HepG2 (cell line): ENCODE measurements around the gene MEF2A. TPM values are rescaled to one million over a fixed set of nuclear protein-coding genes. Genes with fewer than 3 reads are reported as not detected.

Experiments
- CHCHD3 ChIP-seq: sonication (generic); formaldehyde crosslinking; IDR thresholded peaks from 2 replicates; pipeline ENCODE4 v1.8.0; 2022; ENCODE audit warnings: mild to moderate bottlenecking, missing genetic modification reagents, moderate library complexity
- KMT2A ChIP-seq: sonication (generic); formaldehyde crosslinking; IDR thresholded peaks from 2 replicates; pipeline ENCODE4 v1.4.0; 2020; ENCODE audit warnings: missing genetic modification reagents
- PHB2 ChIP-seq: fragments of 450-650 bp; IDR thresholded peaks from 2 replicates; pipeline ENCODE4 v1.6.1; 2018; ENCODE audit not compliant: partially characterized antibody
- SRY ChIP-seq: sonication (generic); formaldehyde crosslinking; IDR thresholded peaks from 2 replicates; pipeline ENCODE4 v1.8.0; 2022; ENCODE audit warnings: mild to moderate bottlenecking, missing genetic modification reagents
- polyA plus RNA-seq, 8 experiments: library from polyadenylated mRNA; depleted of rRNA in 3 of 8; stranded (reverse) in 7 of 8; unstranded in 1 of 8; fragments of >200 nt; fragmentation: Illumina TruSeq in 4 of 8; extraction: Trizol in 4 of 8; gene quantifications; 2 replicates each; pipeline versions ENCODE4 v1.2.1 to v1.2.3, GENCODE V29; 2011 to 2016; ENCODE audit warnings: low read depth in 4 of 8, missing spikeins in 1 of 8, mixed read lengths in 1 of 8; ENCODE audit not compliant: insufficient read depth in 1 of 8
- total RNA-seq, 5 experiments: library from RNA; depleted of rRNA; stranded (reverse); fragments of >200 nt; fragmentation: Illumina TruSeq; extraction: Trizol; gene quantifications; 2 replicates each; pipeline ENCODE4 v1.2.3, GENCODE V29; 2016; ENCODE audit warnings: low read depth in 1 of 5
- TF ChIP-seq, protein P1 (sequence below): sonication (generic); formaldehyde crosslinking; IDR thresholded peaks from 2 replicates; pipeline ENCODE4 v1.4.0; 2020; ENCODE audit warnings: missing genetic modification reagents; ENCODE audit errors: not compliant biosample characterization
- TF ChIP-seq, protein P2 (sequence below): sonication (generic); formaldehyde crosslinking; IDR thresholded peaks from 2 replicates; pipeline ENCODE4 v1.9.0; 2021; ENCODE audit warnings: missing genetic modification reagents, borderline replicate concordance
- TF ChIP-seq, protein P3 (sequence below): fragments of 450-650 bp; IDR thresholded peaks from 2 replicates; pipeline ENCODE4 v1.6.1; 2017
- TF ChIP-seq, protein P4 (sequence below): sonication (generic); formaldehyde crosslinking; conservative IDR thresholded peaks from 2 replicates; pipeline ENCODE4 v1.8.1; 2023; ENCODE audit warnings: missing genetic modification reagents

MEF2A gene
- total and polyA plus RNA-seq, 2 of the 13 experiments (the other 11 are each of a cell fraction or from before 2014, with no cell fraction given), result 15.2 to 24.4 TPM

DNA sequence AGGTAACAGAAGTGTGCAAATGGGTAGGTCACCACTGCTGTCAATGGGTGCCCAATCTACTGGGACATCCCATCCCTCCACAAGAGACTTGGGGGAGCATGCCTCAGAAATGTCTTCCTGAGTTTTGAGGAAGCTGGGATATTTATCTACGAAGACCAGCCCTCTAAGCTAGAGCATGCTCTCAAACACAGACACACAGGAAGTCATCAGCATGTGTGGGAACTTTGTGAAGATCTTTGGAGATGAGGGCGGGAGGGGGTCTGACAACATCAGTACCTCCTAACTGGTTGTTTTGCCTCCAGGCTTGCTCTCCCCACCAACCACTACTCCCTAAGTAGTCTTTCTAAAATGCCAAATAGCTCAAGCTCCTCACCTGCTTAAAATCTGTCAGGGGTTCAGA, 3.5 kb upstream of the MEF2A start (continued):
- TF ChIP-seq, protein P1, sequence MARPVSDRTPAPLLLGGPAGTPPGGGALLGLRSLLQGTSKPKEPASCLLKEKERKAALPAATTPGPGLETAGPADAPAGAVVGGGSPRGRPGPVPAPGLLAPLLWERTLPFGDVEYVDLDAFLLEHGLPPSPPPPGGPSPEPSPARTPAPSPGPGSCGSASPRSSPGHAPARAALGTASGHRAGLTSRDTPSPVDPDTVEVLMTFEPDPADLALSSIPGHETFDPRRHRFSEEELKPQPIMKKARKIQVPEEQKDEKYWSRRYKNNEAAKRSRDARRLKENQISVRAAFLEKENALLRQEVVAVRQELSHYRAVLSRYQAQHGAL (CRISPR knock-in tag), result no peak
- TF ChIP-seq CHCHD3 (CRISPR knock-in tag) (no peak), KMT2A (CRISPR knock-in tag) (no peak), SRY (CRISPR knock-in tag) (no peak), PHB2 (no peak)
- TF ChIP-seq, protein P2, sequence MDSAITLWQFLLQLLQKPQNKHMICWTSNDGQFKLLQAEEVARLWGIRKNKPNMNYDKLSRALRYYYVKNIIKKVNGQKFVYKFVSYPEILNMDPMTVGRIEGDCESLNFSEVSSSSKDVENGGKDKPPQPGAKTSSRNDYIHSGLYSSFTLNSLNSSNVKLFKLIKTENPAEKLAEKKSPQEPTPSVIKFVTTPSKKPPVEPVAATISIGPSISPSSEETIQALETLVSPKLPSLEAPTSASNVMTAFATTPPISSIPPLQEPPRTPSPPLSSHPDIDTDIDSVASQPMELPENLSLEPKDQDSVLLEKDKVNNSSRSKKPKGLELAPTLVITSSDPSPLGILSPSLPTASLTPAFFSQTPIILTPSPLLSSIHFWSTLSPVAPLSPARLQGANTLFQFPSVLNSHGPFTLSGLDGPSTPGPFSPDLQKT (CRISPR knock-in tag), result no peak
- TF ChIP-seq, protein P3, sequence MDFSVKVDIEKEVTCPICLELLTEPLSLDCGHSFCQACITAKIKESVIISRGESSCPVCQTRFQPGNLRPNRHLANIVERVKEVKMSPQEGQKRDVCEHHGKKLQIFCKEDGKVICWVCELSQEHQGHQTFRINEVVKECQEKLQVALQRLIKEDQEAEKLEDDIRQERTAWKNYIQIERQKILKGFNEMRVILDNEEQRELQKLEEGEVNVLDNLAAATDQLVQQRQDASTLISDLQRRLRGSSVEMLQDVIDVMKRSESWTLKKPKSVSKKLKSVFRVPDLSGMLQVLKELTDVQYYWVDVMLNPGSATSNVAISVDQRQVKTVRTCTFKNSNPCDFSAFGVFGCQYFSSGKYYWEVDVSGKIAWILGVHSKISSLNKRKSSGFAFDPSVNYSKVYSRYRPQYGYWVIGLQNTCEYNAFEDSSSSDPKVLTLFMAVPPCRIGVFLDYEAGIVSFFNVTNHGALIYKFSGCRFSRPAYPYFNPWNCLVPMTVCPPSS, result no peak
- TF ChIP-seq, protein P4, sequence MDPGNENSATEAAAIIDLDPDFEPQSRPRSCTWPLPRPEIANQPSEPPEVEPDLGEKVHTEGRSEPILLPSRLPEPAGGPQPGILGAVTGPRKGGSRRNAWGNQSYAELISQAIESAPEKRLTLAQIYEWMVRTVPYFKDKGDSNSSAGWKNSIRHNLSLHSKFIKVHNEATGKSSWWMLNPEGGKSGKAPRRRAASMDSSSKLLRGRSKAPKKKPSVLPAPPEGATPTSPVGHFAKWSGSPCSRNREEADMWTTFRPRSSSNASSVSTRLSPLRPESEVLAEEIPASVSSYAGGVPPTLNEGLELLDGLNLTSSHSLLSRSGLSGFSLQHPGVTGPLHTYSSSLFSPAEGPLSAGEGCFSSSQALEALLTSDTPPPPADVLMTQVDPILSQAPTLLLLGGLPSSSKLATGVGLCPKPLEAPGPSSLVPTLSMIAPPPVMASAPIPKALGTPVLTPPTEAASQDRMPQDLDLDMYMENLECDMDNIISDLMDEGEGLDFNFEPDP, result no peak
